CD14-positive monocyte (primary cell): ENCODE data around the gene QKI. TPM values are rescaled to one million over a fixed set of nuclear protein-coding genes. Genes with fewer than 3 reads are reported as not detected.

Experiments
- DNase-seq, 3 donors: peaks; one replicate each; pipeline ENCODE4 v3.0.0-alpha.2; 2011 to 2022
- H2AFZ ChIP-seq: 2 replicates; pipeline ENCODE4 v1.6.0; 2012; ENCODE audit warnings: mild to moderate bottlenecking, low read depth, low read length, inconsistent platforms; ENCODE audit not compliant: insufficient read depth, poor library complexity, severe bottlenecking
- H3K27ac ChIP-seq, 2 donors: 1 replicate in 1 of 2; 2 replicates in 1 of 2; pipeline ENCODE4 v1.5.1; 2012 to 2013; ENCODE audit warnings: low read length in 2 of 2, control low read depth in 1 of 2, inconsistent platforms in 1 of 2, low read depth in 1 of 2, mild to moderate bottlenecking in 1 of 2
- H3K27me3 ChIP-seq, 2 donors: one replicate each; pipeline versions ENCODE4 v1.6.0 to v1.6.1; 2011 to 2013; ENCODE audit warnings: low read length in 2 of 2; ENCODE audit not compliant: control insufficient read depth in 2 of 2, insufficient read depth in 2 of 2
- H3K36me3 ChIP-seq, 2 donors: replicated peaks in 1 of 2; 1 replicate in 1 of 2; 2 replicates in 1 of 2; pipeline versions ENCODE4 v1.5.1 to v1.6.1; 2012 to 2013; ENCODE audit warnings: low read length in 2 of 2, control low read depth in 1 of 2, inconsistent platforms in 1 of 2, mild to moderate bottlenecking in 1 of 2; ENCODE audit not compliant: insufficient read depth in 2 of 2, control insufficient read depth in 1 of 2
- H3K4me1 ChIP-seq, 2 donors: 1 replicate in 1 of 2; 2 replicates in 1 of 2; pipeline versions ENCODE4 v1.5.1 to v1.6.1; 2012 to 2013; ENCODE audit warnings: low read length in 2 of 2, control low read depth in 1 of 2, inconsistent platforms in 1 of 2, mild to moderate bottlenecking in 1 of 2, moderate library complexity in 1 of 2; ENCODE audit not compliant: insufficient read depth in 2 of 2, control insufficient read depth in 1 of 2
- H3K4me2 ChIP-seq: replicated peaks from 2 replicates; pipeline ENCODE3; 2012; ENCODE audit warnings: low read length, moderate library complexity, mild to moderate bottlenecking; ENCODE audit not compliant: poor library complexity, severe bottlenecking; ENCODE audit errors: extremely low read depth
- H3K4me3 ChIP-seq, 3 experiments: fragments of 200-600 bp in 1 of 3; sonication (generic) in 1 of 3; replicated peaks in 1 of 3; 1 replicate in 2 of 3; 2 replicates in 1 of 3; pipeline ENCODE4 v1.5.1; 2011 to 2013; ENCODE audit warnings: low read length in 3 of 3, mild to moderate bottlenecking in 3 of 3, control low read depth in 2 of 3, low read depth in 2 of 3, inconsistent platforms in 1 of 3, moderate library complexity in 1 of 3
- H3K79me2 ChIP-seq: 2 replicates; pipeline ENCODE4 v1.6.0; 2012; ENCODE audit warnings: mild to moderate bottlenecking, control low read depth, inconsistent platforms, low read length, moderate library complexity; ENCODE audit not compliant: insufficient read depth
- H3K9ac ChIP-seq: 2 replicates; pipeline ENCODE4 v1.6.0; 2017; ENCODE audit warnings: low read length, mild to moderate bottlenecking; ENCODE audit not compliant: insufficient read depth, poor library complexity, severe bottlenecking
- H3K9me3 ChIP-seq, 2 donors: replicated peaks in 1 of 2; 1 replicate in 1 of 2; 2 replicates in 1 of 2; pipeline versions ENCODE4 v1.5.1 to v1.6.1; 2012 to 2013; ENCODE audit warnings: low read length in 2 of 2, control low read depth in 1 of 2; ENCODE audit not compliant: control insufficient read depth in 1 of 2, insufficient read depth in 1 of 2
- H4K20me1 ChIP-seq: 2 replicates; pipeline ENCODE4 v1.6.0; 2012; ENCODE audit warnings: mild to moderate bottlenecking, low read length, control low read depth, moderate library complexity; ENCODE audit not compliant: insufficient read depth
- H3K27ac Mint-ChIP-seq, 7 donors: one replicate each; pipeline ENCODE4 v1.8.0; 2020; ENCODE audit warnings: mild to moderate bottlenecking in 7 of 7, mixed read lengths in 7 of 7, moderate library complexity in 6 of 7, inconsistent platforms in 2 of 7
- H3K27me3 Mint-ChIP-seq, 3 donors: one replicate each; pipeline ENCODE4 v1.8.0; 2021 to 2022; ENCODE audit warnings: low read depth in 3 of 3, mild to moderate bottlenecking in 3 of 3, mixed read lengths in 3 of 3, moderate library complexity in 3 of 3, inconsistent platforms in 1 of 3
- H3K36me3 Mint-ChIP-seq, 2 donors: one replicate each; pipeline ENCODE4 v1.8.0; 2020; ENCODE audit warnings: mixed read lengths in 2 of 2, inconsistent platforms in 1 of 2, mild to moderate bottlenecking in 1 of 2
- H3K4me1 Mint-ChIP-seq: one replicate; pipeline ENCODE4 v1.8.0; 2020; ENCODE audit warnings: mild to moderate bottlenecking, mixed read lengths
- H3K4me3 Mint-ChIP-seq, 2 donors: one replicate each; pipeline ENCODE4 v1.8.0; 2020; ENCODE audit warnings: mild to moderate bottlenecking in 2 of 2, mixed read lengths in 2 of 2, moderate library complexity in 1 of 2
- H3K9me3 Mint-ChIP-seq, 7 donors: one replicate each; pipeline ENCODE4 v1.8.0; 2020 to 2022; ENCODE audit warnings: mixed read lengths in 7 of 7, mild to moderate bottlenecking in 6 of 7, moderate library complexity in 6 of 7, inconsistent platforms in 2 of 7
- CTCF ChIP-seq: fragments of 200-600 bp; IDR thresholded peaks from one replicate; pipeline ENCODE4 v1.8.0; 2022; ENCODE audit warnings: antibody characterized with exemption, mild to moderate bottlenecking
- WGBS: methylation state at CpG from one replicate; pipeline ENCODE4 v1.1.5; 2013; ENCODE audit warnings: missing lambda C conversion rate; ENCODE audit not compliant: insufficient coverage; 5-methylcytosine and 5-hydroxymethylcytosine counted together
- intact Hi-C, 2 donors: fragments of 100-400 bp; cut with micrococcal nuclease; formaldehyde crosslinking; loops; one replicate each; pipeline versions ENCODE4 v1.15.0 to v1.15.1; 2023
- polyA plus RNA-seq, 3 donors: library from polyadenylated mRNA; depleted of rRNA in 1 of 3; unstranded in 2 of 3; stranded (reverse) in 1 of 3; fragments of 300-500 nt in 2 of 3; fragments of >200 nt in 1 of 3; fragmentation: Illumina TruSeq in 2 of 3; gene quantifications; 1 replicate in 2 of 3; 2 replicates in 1 of 3; pipeline ENCODE4 v1.2.3, GENCODE V29; 2012 to 2021

QKI gene
- polyA plus RNA-seq, 3 donors = 24.3 to 154 (median 71.8) TPM

DNA sequence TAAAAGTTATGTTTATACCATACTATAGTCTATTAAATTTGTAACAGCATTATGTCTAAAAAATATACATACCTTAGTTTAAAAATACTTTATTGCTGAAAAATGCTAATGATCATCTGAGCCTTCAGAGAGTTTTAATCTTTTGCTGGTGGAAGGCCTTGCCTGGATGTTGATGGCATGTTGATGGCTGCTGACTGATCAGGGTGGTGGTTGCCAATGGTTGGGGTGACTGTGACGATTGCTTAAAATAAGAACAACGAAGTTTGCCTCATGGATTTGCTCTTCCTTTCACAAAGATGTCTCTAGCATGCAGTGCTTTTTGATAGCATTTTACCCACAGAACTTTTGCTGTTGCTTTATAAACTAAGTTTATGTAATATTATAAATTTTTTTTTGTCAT, 68.6 kb downstream of the QKI start:
- Histone ChIP-seq H4K20me1 (peaks cover 100% of the 10 kb centered on the region), H3K27ac (no peak overlapping the region), H3K4me1 (peaks cover 25 to 38% of the 10 kb centered on the region in 2 donors), H3K9me3 (no peaks in the 10 kb centered on the region), H2AFZ (no peak overlapping the region), H3K4me2 (no peak overlapping the region), H3K4me3 (no peak overlapping the region), H3K27me3 (no peaks in the 10 kb centered on the region), H3K79me2 (peaks cover 100% of the 10 kb centered on the region), H3K36me3 (peaks cover 24 to 50% of the 10 kb centered on the region in 2 donors), H3K9ac (no peak overlapping the region)
- H3K27ac Mint-ChIP-seq = no peak overlapping the region
- H3K4me3 Mint-ChIP-seq = no peak overlapping the region
- WGBS = no CpG with 5 or more reads among the region's 2 CpGs
- intact Hi-C loops = no loop called here
- H3K27me3 Mint-ChIP-seq = no peaks in the 10 kb centered on the region
- DNase-seq = no peak
- H3K4me1 Mint-ChIP-seq = peaks cover 49% of the 10 kb centered on the region
- peaks cover 0 to 2% (median 0%) of the 10 kb centered on the region in 7 donors for H3K9me3 Mint-ChIP-seq
- peaks cover 33 to 43% of the 10 kb centered on the region in 2 donors for H3K36me3 Mint-ChIP-seq
- TF ChIP-seq CTCF = no peak

- Histone ChIP-seq H3K4me2 (no peak overlapping the region), H3K79me2 (peaks cover 100% of the 10 kb centered on the region), H4K20me1 (peaks cover 100% of the 10 kb centered on the region), H3K27me3 (no peaks in the 10 kb centered on the region), H3K4me1 (peaks cover 35 to 56% of the 10 kb centered on the region in 2 donors), H3K27ac (peak overlapping the region in 1 of 2 donors; percentile 15), H3K36me3 (peaks cover 8 to 28% of the 10 kb centered on the region in 2 donors), H3K9me3 (no peaks in the 10 kb centered on the region), H2AFZ (no peak overlapping the region), H3K4me3 (no peak overlapping the region), H3K9ac (no peak overlapping the region)
- H3K36me3 Mint-ChIP-seq = peaks cover 22 to 28% of the 10 kb centered on the region in 2 donors
- no peaks in the 10 kb centered on the region for H3K9me3 Mint-ChIP-seq
- H3K4me1 Mint-ChIP-seq = peaks cover 68% of the 10 kb centered on the region
- TF ChIP-seq CTCF = no peak
- no peaks in the 10 kb centered on the region for H3K27me3 Mint-ChIP-seq
- intact Hi-C loops = no loop called here
- 100% methylated on average over 1 of the region's 2 CpGs for WGBS
- DNase-seq = no peak
- peak overlapping the region in 2 of 7 donors; percentile 2 to 26 for H3K27ac Mint-ChIP-seq
- no peak overlapping the region for H3K4me3 Mint-ChIP-seq
Observed at GRCh38 chr6:163485388-163485851, 70.9 kb downstream of the QKI start.
